ENCODE measurements around the gene NHLRC1.

- TF ChIP-seq CTCF (IDR thresholded peaks at IDR 0.05; ENCODE audit: poor library complexity, severe bottlenecking) (no peak), EZH2 (IDR thresholded peaks at IDR 0.05; ENCODE audit: borderline replicate concordance, insufficient read depth, low read length, poor library complexity, severe bottlenecking) (no peak), POLR2AphosphoS5 (IDR thresholded peaks at IDR 0.05) (no peak), REST (IDR thresholded peaks at IDR 0.05; ENCODE audit: borderline replicate concordance) (no peak), RAD21 (conservative IDR thresholded peaks at IDR 0.05) (no peak), TAF1 (IDR thresholded peaks at IDR 0.05; ENCODE audit: low read depth) (no peak)
Observed at GRCh38 chr6:18165751-18166150, 43.3 kb upstream of the NHLRC1 start.

Data from neural cell (in vitro differentiated cells).